Measurements from ENCODE around the gene NEK9. TPM values are rescaled to one million over a fixed set of nuclear protein-coding genes. Genes with fewer than 3 reads are reported as not detected.
A peak's percentile ranks its signal among the peaks of the same experiment; 100 is the strongest.

The NEK9 gene
- total RNA-seq, 1 experiment from 2014 or later, result 29.6 TPM

- Histone ChIP-seq H3K27me3 (ENCODE audit: low read length) (no peaks in the 10 kb centered on the region), H2AFZ (ENCODE audit: low read length) (no peak overlapping the region), H3K9me3 (ENCODE audit: low read length) (no peaks in the 10 kb centered on the region), H3K9ac (ENCODE audit: low read length) (no peak overlapping the region), H3K9me2 (replicated peaks; ENCODE audit: low read length) (no peaks in the 10 kb centered on the region), H3K4me1 (ENCODE audit: insufficient read depth, low read length) (peaks cover 18% of the 10 kb centered on the region), H3K4me3 (ENCODE audit: low read length) (no peak overlapping the region), H3K27ac (ENCODE audit: low read length) (no peak overlapping the region), H3K4me2 (ENCODE audit: low read length) (no peak overlapping the region), H4K20me1 (ENCODE audit: low read length) (peaks cover 51% of the 10 kb centered on the region), H3K79me2 (ENCODE audit: low read length) (peaks cover 100% of the 10 kb centered on the region), H3F3A (ENCODE audit: low read length, unreplicated experiment) (no peaks in the 10 kb centered on the region), H3K36me3 (ENCODE audit: low read depth, low read length) (no peaks in the 10 kb centered on the region)
- ATAC-seq, result no peak
- POLR2A ChIA-PET (ENCODE audit: unreplicated experiment), result no interaction called here
- CTCF ChIA-PET, result no interaction called here
- DNase-seq, result no peak
- no TSS peak for BruUV-seq (replicated peaks)
- TF ChIP-seq EZH2phosphoT487 (IDR thresholded peaks at IDR 0.05; ENCODE audit: borderline replicate concordance, low read length), result no peak
- TF ChIP-seq CTCF (conservative IDR thresholded peaks at IDR 0.05; ENCODE audit: low read depth, low read length), result no peak
- TF ChIP-seq EZH2 (IDR thresholded peaks at IDR 0.05; ENCODE audit: low read length, unreplicated experiment), result no peak
- intact Hi-C loops (cut with micrococcal nuclease), result no loop called here
Measured at GRCh38 chr14:75170772-75171171, 43.9 kb upstream of the NEK9 start.

DNA sequence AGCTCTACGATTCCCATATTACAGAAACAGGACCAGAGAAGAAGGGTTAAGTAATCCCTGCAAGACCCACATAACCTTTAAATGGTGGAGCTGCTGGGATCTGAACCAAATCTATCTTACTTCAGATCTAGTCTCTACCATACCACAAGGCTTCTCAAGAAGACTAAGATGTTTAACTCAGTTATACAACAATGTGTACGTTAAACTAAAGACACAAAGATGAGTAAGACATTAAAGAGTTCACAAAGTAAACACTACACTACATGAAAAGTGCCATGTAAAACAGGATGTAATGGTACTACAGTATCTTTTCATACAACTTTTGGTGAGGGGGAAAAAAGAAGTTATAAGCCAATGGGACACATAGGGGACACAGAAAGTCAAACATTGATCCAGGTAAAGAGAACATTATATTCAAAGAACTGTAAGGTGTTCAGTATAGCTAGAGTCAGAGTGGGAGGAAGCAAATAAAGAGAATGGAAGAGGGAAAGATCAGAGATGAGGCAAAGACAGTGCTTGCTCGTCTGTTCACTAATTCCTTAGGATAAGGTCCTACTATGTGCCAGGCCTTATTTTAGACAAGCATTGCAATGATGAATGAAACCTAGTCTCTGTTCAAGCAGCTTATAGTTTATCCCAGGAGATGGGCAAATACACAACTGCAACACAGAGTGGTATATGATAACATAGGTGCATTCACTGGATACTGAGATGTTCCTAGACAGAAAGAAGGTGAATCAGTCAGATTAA lies 41.9 kb upstream of the NEK9 start:
- Histone ChIP-seq H3F3A (ENCODE audit: low read length, unreplicated experiment) (no peaks in the 10 kb centered on the region), H3K9ac (ENCODE audit: low read length) (no peak overlapping the region), H3K27me3 (ENCODE audit: low read length) (no peaks in the 10 kb centered on the region), H2AFZ (ENCODE audit: low read length) (no peak overlapping the region), H3K9me3 (ENCODE audit: low read length) (no peaks in the 10 kb centered on the region), H3K79me2 (ENCODE audit: low read length) (peaks cover 96% of the 10 kb centered on the region), H3K4me1 (ENCODE audit: insufficient read depth, low read length) (peaks cover 10% of the 10 kb centered on the region), H3K4me3 (ENCODE audit: low read length) (no peak overlapping the region), H3K27ac (ENCODE audit: low read length) (no peak overlapping the region), H4K20me1 (ENCODE audit: low read length) (peaks cover 37% of the 10 kb centered on the region), H3K4me2 (ENCODE audit: low read length) (0 out of 2 replicates have a peak overlapping the region, but pooled peaks have one; percentile 5), H3K36me3 (ENCODE audit: low read depth, low read length) (no peaks in the 10 kb centered on the region), H3K9me2 (replicated peaks; ENCODE audit: low read length) (no peaks in the 10 kb centered on the region)
- no TSS peak for BruUV-seq (replicated peaks)
- intact Hi-C loops (cut with micrococcal nuclease), result no loop called here
- DNase-seq (peak; percentile 35), ATAC-seq (peak; percentile 80)
- ChIA-PET POLR2A (ENCODE audit: unreplicated experiment) (no interaction called here), CTCF (no interaction called here)
- TF ChIP-seq CTCF (conservative IDR thresholded peaks at IDR 0.05; ENCODE audit: low read depth, low read length), result no peak
- TF ChIP-seq EZH2 (IDR thresholded peaks at IDR 0.05; ENCODE audit: low read length, unreplicated experiment), result no peak
- no peak for TF ChIP-seq EZH2phosphoT487 (IDR thresholded peaks at IDR 0.05; ENCODE audit: borderline replicate concordance, low read length)

DNA sequence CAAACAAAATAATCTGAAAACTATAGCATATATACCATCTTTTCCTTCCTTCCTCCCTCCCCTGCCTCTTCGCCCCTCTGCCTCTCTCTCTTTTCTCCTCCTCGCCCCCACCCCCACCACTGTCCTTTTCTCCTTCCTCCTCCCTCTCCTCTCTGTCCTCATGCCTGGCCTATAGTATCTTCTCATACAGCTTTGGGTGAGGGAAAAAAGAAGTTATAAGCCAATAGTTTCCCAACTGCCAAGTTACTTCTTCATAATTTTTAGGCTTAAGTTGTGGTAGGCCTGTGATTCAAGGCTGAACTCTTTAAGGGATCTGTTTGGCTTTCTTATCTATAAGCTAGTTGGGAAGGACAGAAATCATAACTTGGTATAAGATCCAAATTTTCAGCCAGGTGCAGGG lies 40.5 kb upstream of the NEK9 start:
- H2AFZ ChIP-seq (ENCODE audit: low read length), result no peak overlapping the region
- peaks cover 95% of the 10 kb centered on the region for H3K79me2 ChIP-seq (ENCODE audit: low read length)
- POLR2A ChIA-PET (ENCODE audit: unreplicated experiment), result no interaction called here
- TF ChIP-seq CTCF (conservative IDR thresholded peaks at IDR 0.05; ENCODE audit: low read depth, low read length) (no peak), EZH2phosphoT487 (IDR thresholded peaks at IDR 0.05; ENCODE audit: borderline replicate concordance, low read length) (no peak), EZH2 (IDR thresholded peaks at IDR 0.05; ENCODE audit: low read length, unreplicated experiment) (no peak)
- no TSS peak for BruUV-seq (replicated peaks)
- no peaks in the 10 kb centered on the region for H3F3A ChIP-seq (ENCODE audit: low read length, unreplicated experiment)
- H3K4me3 ChIP-seq (ENCODE audit: low read length), result no peak overlapping the region
- H3K4me1 ChIP-seq (ENCODE audit: insufficient read depth, low read length), result peaks cover 10% of the 10 kb centered on the region
- H3K27me3 ChIP-seq (ENCODE audit: low read length), result no peaks in the 10 kb centered on the region
- ATAC-seq, result no peak
- CTCF ChIA-PET, result no interaction called here
- no peaks in the 10 kb centered on the region for H3K36me3 ChIP-seq (ENCODE audit: low read depth, low read length)
- no peak overlapping the region for H3K27ac ChIP-seq (ENCODE audit: low read length)
- no peak overlapping the region for H3K9ac ChIP-seq (ENCODE audit: low read length)
- H3K4me2 ChIP-seq (ENCODE audit: low read length), result no peak overlapping the region
- H4K20me1 ChIP-seq (ENCODE audit: low read length), result peaks cover 31% of the 10 kb centered on the region
- no peaks in the 10 kb centered on the region for H3K9me2 ChIP-seq (replicated peaks; ENCODE audit: low read length)
- intact Hi-C loops (cut with micrococcal nuclease), result no loop called here
- H3K9me3 ChIP-seq (ENCODE audit: low read length), result no peaks in the 10 kb centered on the region
- DNase-seq, result no peak
